HepG2 (cell line): ENCODE measurements around the gene PFKL. TPM values are rescaled to one million over a fixed set of nuclear protein-coding genes. Genes with fewer than 3 reads are reported as not detected.
A peak's percentile ranks its signal among the peaks of the same experiment; 100 is the strongest.

Source experiments
- AGO2 ChIP-seq: fragments of 200-400 bp; formaldehyde crosslinking; optimal IDR thresholded peaks from 2 replicates; pipeline ENCODE3; 2017; ENCODE audit warnings: mild to moderate bottlenecking, low read depth, low read length, moderate library complexity
- CREB1 ChIP-seq, 2 experiments: fragments of 450-650 bp in 1 of 2; IDR thresholded peaks; 2 replicates each; pipeline ENCODE4 v1.6.1; 2016 to 2017; ENCODE audit warnings: control low read depth in 1 of 2, mild to moderate bottlenecking in 1 of 2, missing compliant biosample characterization in 1 of 2, missing genetic modification characterization in 1 of 2
- ELF1 ChIP-seq: sonication (generic); formaldehyde crosslinking; IDR thresholded peaks from 2 replicates; pipeline ENCODE4 v1.4.0; 2020; ENCODE audit warnings: missing genetic modification reagents
- KLF13 ChIP-seq: sonication (generic); formaldehyde crosslinking; IDR thresholded peaks from 2 replicates; pipeline ENCODE4 v1.4.0; 2020; ENCODE audit warnings: mild to moderate bottlenecking, missing genetic modification reagents
- POGZ ChIP-seq: sonication (generic); formaldehyde crosslinking; IDR thresholded peaks from 2 replicates; pipeline ENCODE4 v1.4.0; 2020; ENCODE audit warnings: mild to moderate bottlenecking, missing genetic modification reagents
- RBM22 ChIP-seq: fragments of 200-400 bp; formaldehyde crosslinking; optimal IDR thresholded peaks from 2 replicates; pipeline ENCODE3; 2017; ENCODE audit warnings: mild to moderate bottlenecking, low read length, moderate library complexity
- REPIN1 ChIP-seq: sonication (generic); formaldehyde crosslinking; IDR thresholded peaks from 2 replicates; pipeline ENCODE4 v1.8.0; 2022; ENCODE audit warnings: missing genetic modification reagents, low read depth, mild to moderate bottlenecking, borderline replicate concordance
- TFDP2 ChIP-seq: sonication (generic); formaldehyde crosslinking; IDR thresholded peaks from 2 replicates; pipeline ENCODE4 v1.4.0; 2020; ENCODE audit warnings: missing genetic modification reagents
- ZBED4 ChIP-seq: sonication (generic); formaldehyde crosslinking; IDR thresholded peaks from 2 replicates; pipeline ENCODE4 v1.4.0; 2020; ENCODE audit warnings: missing genetic modification reagents, borderline replicate concordance
- ZBTB20 ChIP-seq: sonication (generic); formaldehyde crosslinking; IDR thresholded peaks from 2 replicates; pipeline ENCODE4 v1.8.1; 2023; ENCODE audit warnings: missing genetic modification reagents, low read depth, mild to moderate bottlenecking, borderline replicate concordance
- ZNF20 ChIP-seq: sonication (generic); formaldehyde crosslinking; IDR thresholded peaks from 2 replicates; pipeline ENCODE4 v1.4.0; 2020; ENCODE audit warnings: mild to moderate bottlenecking, moderate library complexity, missing genetic modification reagents
- ZNF282 ChIP-seq: fragments of 450-650 bp; IDR thresholded peaks from 2 replicates; pipeline ENCODE4 v1.6.1; 2018; ENCODE audit not compliant: partially characterized antibody
- ZNF343 ChIP-seq: sonication (generic); formaldehyde crosslinking; IDR thresholded peaks from 2 replicates; pipeline ENCODE4 v1.4.0; 2020; ENCODE audit warnings: mild to moderate bottlenecking, missing genetic modification reagents
- ZNF543 ChIP-seq: sonication (generic); formaldehyde crosslinking; IDR thresholded peaks from 2 replicates; pipeline ENCODE4 v1.4.0; 2020; ENCODE audit warnings: mild to moderate bottlenecking, missing genetic modification reagents
- ZNF710 ChIP-seq: sonication (generic); formaldehyde crosslinking; IDR thresholded peaks from 2 replicates; pipeline ENCODE4 v1.5.0; 2020; ENCODE audit warnings: mild to moderate bottlenecking, missing genetic modification reagents, borderline replicate concordance
- ZNF883 ChIP-seq: sonication (generic); formaldehyde crosslinking; IDR thresholded peaks from 2 replicates; pipeline ENCODE4 v1.5.1; 2020; ENCODE audit warnings: mild to moderate bottlenecking, missing genetic modification reagents; ENCODE audit errors: not compliant biosample characterization
- polyA plus RNA-seq, 8 experiments: library from polyadenylated mRNA; depleted of rRNA in 3 of 8; stranded (reverse) in 7 of 8; unstranded in 1 of 8; fragments of >200 nt; fragmentation: Illumina TruSeq in 4 of 8; extraction: Trizol in 4 of 8; gene quantifications; 2 replicates each; pipeline versions ENCODE4 v1.2.1 to v1.2.3, GENCODE V29; 2011 to 2016; ENCODE audit warnings: low read depth in 4 of 8, missing spikeins in 1 of 8, mixed read lengths in 1 of 8; ENCODE audit not compliant: insufficient read depth in 1 of 8
- total RNA-seq, 5 experiments: library from RNA; depleted of rRNA; stranded (reverse); fragments of >200 nt; fragmentation: Illumina TruSeq; extraction: Trizol; gene quantifications; 2 replicates each; pipeline ENCODE4 v1.2.3, GENCODE V29; 2016; ENCODE audit warnings: low read depth in 1 of 5
- TF ChIP-seq, protein P1 (sequence below): IDR thresholded peaks from 2 replicates; pipeline ENCODE4 v1.6.1; 2016; ENCODE audit warnings: missing compliant biosample characterization, missing genetic modification reagents, borderline replicate concordance
- TF ChIP-seq, protein P2 (sequence below): IDR thresholded peaks from 2 replicates; pipeline ENCODE4 v1.6.1; 2016; ENCODE audit warnings: missing genetic modification reagents, missing compliant biosample characterization
- TF ChIP-seq, protein P3 (sequence below): sonication (generic); formaldehyde crosslinking; IDR thresholded peaks from 2 replicates; pipeline ENCODE4 v1.5.0; 2020; ENCODE audit warnings: missing genetic modification reagents, mild to moderate bottlenecking, borderline replicate concordance

Gene PFKL
- total and polyA plus RNA-seq, 2 of the 13 experiments (the other 11 are each of a cell fraction or from before 2014, with no cell fraction given): 92.8 to 106 TPM

DNA sequence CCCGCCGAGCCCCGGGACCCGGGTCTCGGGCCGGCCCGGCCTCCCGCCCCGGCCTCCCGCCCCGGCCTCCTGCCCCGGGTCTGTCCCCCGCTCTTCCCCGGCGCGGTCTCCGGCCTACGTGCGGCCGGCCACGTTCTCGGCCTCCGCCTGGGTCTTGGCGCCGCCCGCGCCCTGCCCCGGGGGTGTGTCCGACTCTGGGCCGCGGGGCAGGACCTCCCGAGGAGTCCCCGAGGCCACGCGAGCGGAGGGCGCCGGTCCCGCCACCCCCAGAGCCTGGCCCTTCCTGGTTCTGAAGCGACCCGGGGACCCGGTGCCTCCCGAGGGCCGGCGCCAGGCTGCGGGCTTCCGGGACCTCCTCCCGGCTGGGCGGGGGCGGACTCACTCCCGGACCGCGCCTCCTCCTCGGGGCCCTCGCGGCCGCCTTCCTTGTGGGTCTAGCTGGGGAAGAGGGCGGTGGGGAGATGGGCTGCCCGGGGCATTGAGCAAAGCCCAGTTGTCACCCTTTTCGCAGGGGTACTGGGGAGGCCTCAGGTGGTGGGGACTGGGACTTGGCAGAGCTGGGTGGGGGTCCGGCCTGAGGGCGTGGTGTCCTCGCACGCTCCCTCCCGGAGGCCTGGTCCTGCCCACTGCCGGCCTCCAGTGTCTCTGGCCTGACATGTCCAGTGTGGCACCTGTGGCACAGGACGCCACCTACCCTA, 558 bp downstream of the PFKL start (continued):
- TF ChIP-seq ZBED4 (no peak; the same call in 1 of the 2 replicates), ZNF20 (CRISPR knock-in tag) (no peak), RBM22 (peak; percentile 19), ZNF543 (CRISPR knock-in tag) (no peak), ZBTB20 (0 out of 2 replicates have a peak, but pooled peaks have one; percentile 37), POGZ (peak; percentile 53; the same call in 1 of the 2 replicates), KLF13 (CRISPR knock-in tag) (no peak), ZNF883 (peak; percentile 90), TFDP2 (CRISPR knock-in tag) (peak; percentile 43; the same call in 1 of the 2 replicates), ZNF710 (CRISPR knock-in tag) (peak; percentile 29; the same call in 1 of the 2 replicates), ZNF282 (no peak), ELF1 (CRISPR knock-in tag) (peak; percentile 51), ZNF343 (CRISPR knock-in tag) (no peak), AGO2 (peak; percentile 65), CREB1 (IDR thresholded peaks at IDR 0.05) (no peak), CREB1 (CRISPR knock-in tag; IDR thresholded peaks at IDR 0.05) (no peak), REPIN1 (CRISPR knock-in tag) (0 out of 2 replicates have a peak, but pooled peaks have one; percentile 5)
- TF ChIP-seq, protein P1, sequence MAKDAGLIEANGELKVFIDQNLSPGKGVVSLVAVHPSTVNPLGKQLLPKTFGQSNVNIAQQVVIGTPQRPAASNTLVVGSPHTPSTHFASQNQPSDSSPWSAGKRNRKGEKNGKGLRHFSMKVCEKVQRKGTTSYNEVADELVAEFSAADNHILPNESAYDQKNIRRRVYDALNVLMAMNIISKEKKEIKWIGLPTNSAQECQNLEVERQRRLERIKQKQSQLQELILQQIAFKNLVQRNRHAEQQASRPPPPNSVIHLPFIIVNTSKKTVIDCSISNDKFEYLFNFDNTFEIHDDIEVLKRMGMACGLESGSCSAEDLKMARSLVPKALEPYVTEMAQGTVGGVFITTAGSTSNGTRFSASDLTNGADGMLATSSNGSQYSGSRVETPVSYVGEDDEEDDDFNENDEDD: peak; percentile 28; the same call in 1 of the 2 replicates
- TF ChIP-seq, protein P2, sequence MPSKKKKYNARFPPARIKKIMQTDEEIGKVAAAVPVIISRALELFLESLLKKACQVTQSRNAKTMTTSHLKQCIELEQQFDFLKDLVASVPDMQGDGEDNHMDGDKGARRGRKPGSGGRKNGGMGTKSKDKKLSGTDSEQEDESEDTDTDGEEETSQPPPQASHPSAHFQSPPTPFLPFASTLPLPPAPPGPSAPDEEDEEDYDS (CRISPR knock-in tag): peak; percentile 23; the same call in 1 of the 2 replicates
- TF ChIP-seq, protein P3, sequence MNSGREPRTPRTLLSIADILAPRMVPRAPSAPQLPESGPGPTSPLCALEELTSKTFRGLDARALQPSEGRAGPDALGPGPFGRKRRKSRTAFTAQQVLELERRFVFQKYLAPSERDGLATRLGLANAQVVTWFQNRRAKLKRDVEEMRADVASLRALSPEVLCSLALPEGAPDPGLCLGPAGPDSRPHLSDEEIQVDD (CRISPR knock-in tag): no peak
